GM23338 (cell line): Measurements from ENCODE around the gene KRTCAP2. TPM values are rescaled to one million over a fixed set of nuclear protein-coding genes. Genes with fewer than 3 reads are reported as not detected.
A peak's percentile ranks its signal among the peaks of the same experiment; 100 is the strongest.

Experiments
- ATAC-seq: fragments of 200-7000 bp; cut with Tn5 transposase; 3 replicates; pipeline ENCODE4 v1.9.1; 2020
- DNase-seq: peaks from one replicate; pipeline ENCODE4 v3.0.0-alpha.2; 2015; ENCODE audit warnings: low spot score
- H2AFZ ChIP-seq: fragments of 200-600 bp; sonication (generic); 2 replicates; pipeline ENCODE4 v1.8.0; 2016; ENCODE audit warnings: antibody characterized with exemption, mild to moderate bottlenecking, moderate library complexity
- H3F3A ChIP-seq: fragments of 200-600 bp; sonication (generic); replicated peaks from 2 replicates; pipeline ENCODE4 v1.8.0; 2017; ENCODE audit warnings: antibody characterized with exemption, mixed run types, low read depth
- H3K27ac ChIP-seq: fragments of 200-600 bp; sonication (generic); 2 replicates; pipeline ENCODE4 v1.6.1; 2016; ENCODE audit warnings: low read depth
- H3K27me3 ChIP-seq: fragments of 200-600 bp; sonication (generic); 2 replicates; pipeline ENCODE4 v1.8.0; 2016; ENCODE audit warnings: mild to moderate bottlenecking, mixed run types, moderate library complexity; ENCODE audit not compliant: insufficient read depth
- H3K36me3 ChIP-seq: fragments of 200-600 bp; sonication (generic); 2 replicates; pipeline ENCODE4 v1.8.0; 2016; ENCODE audit warnings: mild to moderate bottlenecking; ENCODE audit not compliant: insufficient read depth
- H3K4me1 ChIP-seq: fragments of 200-600 bp; sonication (generic); 2 replicates; pipeline ENCODE4 v1.8.0; 2016; ENCODE audit warnings: mild to moderate bottlenecking, moderate library complexity; ENCODE audit not compliant: insufficient read depth
- H3K4me2 ChIP-seq: fragments of 200-600 bp; sonication (generic); 2 replicates; pipeline ENCODE4 v1.7.1; 2017; ENCODE audit warnings: mixed run types
- H3K4me3 ChIP-seq: fragments of 200-600 bp; sonication (generic); 2 replicates; pipeline ENCODE4 v1.6.1; 2016; ENCODE audit warnings: mixed run types
- H3K79me2 ChIP-seq: fragments of 200-600 bp; sonication (generic); replicated peaks from 2 replicates; pipeline ENCODE4 v1.8.0; 2017; ENCODE audit warnings: mild to moderate bottlenecking; ENCODE audit not compliant: insufficient read depth
- H3K9me2 ChIP-seq: fragments of 200-600 bp; sonication (generic); 2 replicates; pipeline ENCODE4 v1.8.0; 2017; ENCODE audit not compliant: insufficient read depth
- H4K20me1 ChIP-seq: fragments of 200-600 bp; sonication (generic); replicated peaks from 2 replicates; pipeline ENCODE4 v1.8.0; 2017; ENCODE audit warnings: mild to moderate bottlenecking; ENCODE audit not compliant: insufficient read depth
- H3K27ac Mint-ChIP-seq: 2 replicates; pipeline ENCODE4 v1.8.0; 2020; ENCODE audit warnings: inconsistent platforms, mild to moderate bottlenecking, moderate library complexity, mixed read lengths
- H3K27me3 Mint-ChIP-seq: 3 replicates; pipeline ENCODE4 v1.8.0; 2022; ENCODE audit warnings: low read depth, mild to moderate bottlenecking, moderate library complexity, mixed read lengths, inconsistent platforms; ENCODE audit not compliant: insufficient read depth, poor library complexity
- H3K36me3 Mint-ChIP-seq: 3 replicates; pipeline ENCODE4 v1.8.0; 2021; ENCODE audit warnings: low read depth, mild to moderate bottlenecking, inconsistent platforms, moderate library complexity, mixed read lengths
- H3K4me1 Mint-ChIP-seq: 3 replicates; pipeline ENCODE4 v1.8.0; 2020; ENCODE audit warnings: mild to moderate bottlenecking, inconsistent platforms, mixed read lengths
- H3K4me3 Mint-ChIP-seq: 3 replicates; pipeline ENCODE4 v1.8.0; 2021; ENCODE audit warnings: moderate library complexity, mild to moderate bottlenecking, inconsistent platforms, mixed read lengths
- H3K9me3 Mint-ChIP-seq: 3 replicates; pipeline ENCODE4 v1.8.0; 2020; ENCODE audit warnings: moderate library complexity, mild to moderate bottlenecking, inconsistent platforms, mixed read lengths
- CREB1 ChIP-seq: fragments of 250-450 bp; sonication (Bioruptor Pico); IDR thresholded peaks from 2 replicates; pipeline ENCODE4 v1.5.0; 2020; ENCODE audit warnings: low read depth, mild to moderate bottlenecking, moderate library complexity
- CTCF ChIP-seq, 2 experiments: fragments of 200-600 bp in 1 of 2; sonication (generic) in 1 of 2; conservative IDR thresholded peaks; 2 replicates each; pipeline versions ENCODE4 v1.5.1 to v1.6.1; 2016 to 2017; ENCODE audit warnings: antibody characterized with exemption in 2 of 2, low read depth in 2 of 2, mild to moderate bottlenecking in 2 of 2, moderate library complexity in 1 of 2
- ETS1 ChIP-seq: IDR thresholded peaks from 2 replicates; pipeline ENCODE4 v1.6.1; 2016; ENCODE audit warnings: antibody characterized with exemption
- EZH2 ChIP-seq: fragments of 200-600 bp; sonication (generic); IDR thresholded peaks from one replicate; pipeline ENCODE4 v1.8.0; 2017; ENCODE audit warnings: antibody characterized with exemption, mild to moderate bottlenecking, low read depth; ENCODE audit not compliant: unreplicated experiment
- EZH2phosphoT487 ChIP-seq: fragments of 200-600 bp; sonication (generic); IDR thresholded peaks from one replicate; pipeline ENCODE4 v1.8.1; 2018; ENCODE audit warnings: antibody characterized with exemption; ENCODE audit not compliant: unreplicated experiment
- JUNB ChIP-seq: IDR thresholded peaks from one replicate; pipeline ENCODE4 v1.6.1; 2016; ENCODE audit warnings: antibody characterized with exemption; ENCODE audit not compliant: unreplicated experiment
- NANOG ChIP-seq: IDR thresholded peaks from 2 replicates; pipeline ENCODE4 v1.6.1; 2016; ENCODE audit warnings: antibody characterized with exemption, borderline replicate concordance
- POLR2AphosphoS5 ChIP-seq: IDR thresholded peaks from 2 replicates; pipeline ENCODE4 v1.6.1; 2016; ENCODE audit warnings: antibody characterized with exemption, low read depth
- ZNF114 ChIP-seq: fragments of 250-450 bp; sonication (Bioruptor Pico); IDR thresholded peaks from 2 replicates; pipeline ENCODE4 v1.5.0; 2020; ENCODE audit warnings: mild to moderate bottlenecking, moderate library complexity
- ZNF331 ChIP-seq: fragments of 250-450 bp; sonication (Bioruptor Pico); IDR thresholded peaks from 2 replicates; pipeline ENCODE4 v1.5.0; 2020; ENCODE audit warnings: low read depth, mild to moderate bottlenecking, moderate library complexity
- ZNF462 ChIP-seq: fragments of 250-450 bp; sonication (Bioruptor Pico); IDR thresholded peaks from 2 replicates; pipeline ENCODE4 v1.5.0; 2020; ENCODE audit warnings: mild to moderate bottlenecking, moderate library complexity
- polyA plus RNA-seq: library from polyadenylated mRNA; unstranded; fragments of >200 nt; fragmentation: Nextera tagmentation; extraction: Ambion mirVana; gene quantifications from 2 replicates; pipeline ENCODE4 v1.2.1, GENCODE V29; 2016
- total RNA-seq: library from RNA; depleted of rRNA; stranded (reverse); fragments of >200 nt; shearing (Covaris generic); gene quantifications from 2 replicates; pipeline ENCODE4 v1.2.3, GENCODE V29; 2014

KRTCAP2 gene
- total and polyA plus RNA-seq, 2 experiments from 2014 or later, result 106 to 579 TPM

- H3K9me3 Mint-ChIP-seq, result 0 out of 3 replicates have a peak, but pooled peaks cover 2% of the 10 kb centered on the region
- no peak overlapping the region for H2AFZ ChIP-seq
- no peak overlapping the region for H3K27ac ChIP-seq
- peaks cover 3% of the 10 kb centered on the region; the same call in 1 of the 2 replicates for H3K36me3 ChIP-seq
- H3K9me2 ChIP-seq, result no peaks in the 10 kb centered on the region
- H3K36me3 Mint-ChIP-seq, result peaks cover 24% of the 10 kb centered on the region
- H4K20me1 ChIP-seq, result no peaks in the 10 kb centered on the region
- H3K27ac Mint-ChIP-seq, result peak overlapping the region; percentile 44
- H3K4me3 Mint-ChIP-seq, result peak overlapping the region; percentile 11; the same call in 1 of the 3 replicates
- 0 out of 2 replicates have a peak overlapping the region, but pooled peaks have one; percentile 43 for H3K4me2 ChIP-seq
- peaks cover 20% of the 10 kb centered on the region for H3K27me3 Mint-ChIP-seq
- no peak for TF ChIP-seq CREB1 (CRISPR knock-in tag)
- TF ChIP-seq ETS1, result no peak
- no peak for TF ChIP-seq POLR2AphosphoS5
- TF ChIP-seq ZNF114, result no peak
- H3F3A ChIP-seq, result 0 out of 2 replicates have a peak, but pooled peaks cover 3% of the 10 kb centered on the region
- peaks cover 30% of the 10 kb centered on the region for H3K4me1 Mint-ChIP-seq
- DNase-seq (peak; percentile 52), ATAC-seq (peak; percentile 60)
- H3K4me3 ChIP-seq, result no peak overlapping the region
- H3K79me2 ChIP-seq, result no peaks in the 10 kb centered on the region
- no peaks in the 10 kb centered on the region for H3K27me3 ChIP-seq
- peaks cover 17% of the 10 kb centered on the region for H3K4me1 ChIP-seq
These were observed 12.0 kb upstream of the KRTCAP2 start for GRCh38 chr1:155184835-155185782.

GRCh38 chr1:155184351-155184811 is 11.3 kb upstream of the KRTCAP2 start:
- Mint-ChIP-seq H3K27ac (no peak overlapping the region), H3K4me3 (no peak overlapping the region), H3K27me3 (peaks cover 20% of the 10 kb centered on the region), H3K9me3 (0 out of 3 replicates have a peak, but pooled peaks cover 2% of the 10 kb centered on the region), H3K36me3 (peaks cover 31% of the 10 kb centered on the region), H3K4me1 (peaks cover 30% of the 10 kb centered on the region)
- Histone ChIP-seq H4K20me1 (no peaks in the 10 kb centered on the region), H3K27me3 (no peaks in the 10 kb centered on the region), H2AFZ (no peak overlapping the region), H3K4me1 (peaks cover 17% of the 10 kb centered on the region), H3K36me3 (peaks cover 10% of the 10 kb centered on the region; the same call in 1 of the 2 replicates), H3F3A (0 out of 2 replicates have a peak, but pooled peaks cover 3% of the 10 kb centered on the region), H3K79me2 (no peaks in the 10 kb centered on the region), H3K27ac (no peak overlapping the region), H3K4me3 (no peak overlapping the region), H3K9me2 (no peaks in the 10 kb centered on the region), H3K4me2 (no peak overlapping the region)
- ATAC-seq (no peak), DNase-seq (no peak)
- no peak for TF ChIP-seq EZH2
- no peak for TF ChIP-seq POLR2AphosphoS5
- TF ChIP-seq CREB1 (CRISPR knock-in tag), result no peak
- no peak for TF ChIP-seq ZNF462 (CRISPR knock-in tag)
- TF ChIP-seq JUNB, result no peak
- TF ChIP-seq NANOG, result no peak
- TF ChIP-seq ZNF114, result no peak
- TF ChIP-seq ZNF331 (CRISPR knock-in tag), result no peak
- no peak for TF ChIP-seq EZH2phosphoT487
- no peak for TF ChIP-seq CTCF (conservative IDR thresholded peaks at IDR 0.05; ENCODE audit: low read depth in 2 of 2)
